OCI-LY7 (cell line): ENCODE data around the gene LGALS3. TPM values are rescaled to one million over a fixed set of nuclear protein-coding genes. Genes with fewer than 3 reads are reported as not detected.

Experiments used
- BruUV-seq: library from RNA; stranded (reverse); fragments of 400-500 nt; replicated peaks from 2 replicates; lab custom pipeline; 2021; lab: Mats Ljungman, UMichigan
- CTCF ChIA-PET: fragments of 300-600 bp; sonication (Branson Sonifier 250); formaldehyde crosslinking; loops from one replicate; lab custom pipeline; 2022; ENCODE audit warnings: antibody characterized with exemption; ENCODE audit not compliant: unreplicated experiment; lab: Charles Lee
- POLR2A ChIA-PET: fragments of 300-600 bp; sonication (Branson Sonifier 250); formaldehyde crosslinking; loops from one replicate; lab custom pipeline; 2022; ENCODE audit warnings: antibody characterized with exemption; lab: Charles Lee
- DNase-seq: peaks from one replicate; pipeline ENCODE4 v3.0.0-alpha.2; 2015; ENCODE audit warnings: low spot score
- H2AFZ ChIP-seq: fragments of 200-600 bp; sonication (generic), shearing (Covaris generic); 2 replicates; pipeline ENCODE4 v1.6.1; 2014; ENCODE audit warnings: mild to moderate bottlenecking, antibody characterized with exemption, low read length, moderate library complexity
- H3K27ac ChIP-seq: fragments of 200-600 bp; sonication (generic); 2 replicates; pipeline ENCODE4 v1.5.1; 2014; ENCODE audit warnings: mixed run types, low read depth, mild to moderate bottlenecking, moderate library complexity, low read length, inconsistent platforms; ENCODE audit not compliant: poor library complexity, severe bottlenecking
- H3K36me3 ChIP-seq: fragments of 200-600 bp; sonication (generic); 2 replicates; pipeline ENCODE4 v1.6.1; 2014; ENCODE audit warnings: mild to moderate bottlenecking, antibody characterized with exemption, low read length, moderate library complexity, mixed read lengths; ENCODE audit not compliant: insufficient read depth
- H3K4me1 ChIP-seq: fragments of 200-600 bp; sonication (generic); 2 replicates; pipeline ENCODE4 v1.5.1; 2014; ENCODE audit warnings: mild to moderate bottlenecking, low read length; ENCODE audit not compliant: insufficient read depth, poor library complexity, severe bottlenecking
- H3K4me2 ChIP-seq: fragments of 200-600 bp; sonication (generic); 2 replicates; pipeline ENCODE4 v1.6.1; 2014; ENCODE audit warnings: mild to moderate bottlenecking, low read length
- H3K4me3 ChIP-seq: fragments of 200-600 bp; sonication (generic); 2 replicates; pipeline ENCODE4 v1.5.1; 2014; ENCODE audit warnings: mild to moderate bottlenecking, low read depth, low read length; ENCODE audit not compliant: poor library complexity, severe bottlenecking
- H3K79me2 ChIP-seq: fragments of 200-600 bp; sonication (generic); 2 replicates; pipeline ENCODE4 v1.6.1; 2016; ENCODE audit warnings: low read depth, mild to moderate bottlenecking, low read length, moderate library complexity, mixed read lengths; ENCODE audit not compliant: insufficient read depth
- H3K9me2 ChIP-seq: fragments of 200-600 bp; sonication (generic); 2 replicates; pipeline ENCODE4 v1.6.1; 2016; ENCODE audit warnings: mild to moderate bottlenecking, low read length, mixed read lengths; ENCODE audit not compliant: insufficient read depth
- H3K9me3 ChIP-seq: fragments of 200-600 bp; sonication (generic); 2 replicates; pipeline ENCODE4 v1.6.1; 2014; ENCODE audit warnings: mild to moderate bottlenecking, mixed run types, low read length, mixed read lengths
- H4K20me1 ChIP-seq: fragments of 200-600 bp; sonication (generic); 2 replicates; pipeline ENCODE4 v1.6.1; 2014; ENCODE audit warnings: mild to moderate bottlenecking, antibody characterized with exemption, low read length, moderate library complexity, mixed read lengths; ENCODE audit not compliant: insufficient read depth
- CTCF ChIP-seq: fragments of 200-600 bp; sonication (generic); conservative IDR thresholded peaks from 2 replicates; pipeline ENCODE4 v1.5.1; 2014; ENCODE audit warnings: mild to moderate bottlenecking, antibody characterized with exemption, low read length, moderate library complexity, mixed read lengths
- EZH2phosphoT487 ChIP-seq: fragments of 200-600 bp; sonication (generic); IDR thresholded peaks from 2 replicates; pipeline ENCODE4 v1.6.1; 2018; ENCODE audit warnings: low read depth, borderline replicate concordance, mild to moderate bottlenecking, mixed run types, antibody characterized with exemption, low read length, moderate library complexity, mixed read lengths
- intact Hi-C: fragments of 100-400 bp; cut with micrococcal nuclease; formaldehyde crosslinking; loops from one replicate; pipeline ENCODE4 v1.10.0; 2022; ENCODE audit not compliant: unreplicated experiment
- total RNA-seq, 2 experiments: library from RNA; depleted of rRNA in 1 of 2; stranded (reverse); fragments of >200 nt in 1 of 2; shearing (Covaris generic) in 1 of 2; gene quantifications; 2 replicates each; pipeline ENCODE4 v1.2.3, GENCODE V29; 2014 to 2022

Gene LGALS3
- total RNA-seq, 2 experiments from 2014 or later: not detected

- no peaks in the 10 kb centered on the region for H3K9me2 ChIP-seq
- H3K4me2 ChIP-seq: no peak overlapping the region
- no peak overlapping the region for H3K4me3 ChIP-seq
- no peak for TF ChIP-seq CTCF
- no peak for TF ChIP-seq EZH2phosphoT487
- H3K4me1 ChIP-seq: peaks cover 12% of the 10 kb centered on the region
- peaks cover under 1% of the 10 kb centered on the region for H4K20me1 ChIP-seq
- no peak overlapping the region for H2AFZ ChIP-seq
- CTCF ChIA-PET: no interaction called here
- no peaks in the 10 kb centered on the region; the same call in 1 of the 2 replicates for H3K36me3 ChIP-seq
- H3K79me2 ChIP-seq: peaks cover 14% of the 10 kb centered on the region
- no peak for DNase-seq
- intact Hi-C loops: loop anchor here (5.0 kb wide), 2 partner anchors 77 to 93 kb away; partner anchors contain the start of gene FBXO34
- peaks cover 8% of the 10 kb centered on the region; the same call in 1 of the 2 replicates for H3K9me3 ChIP-seq
- no peak overlapping the region for H3K27ac ChIP-seq
- no TSS peak for BruUV-seq
- POLR2A ChIA-PET: interaction anchor here (0.7 to 1.6 kb wide), 2 partner anchors 9 to 136 kb away, joined by 3 to 4 read pairs; no protein-coding TSS in a partner anchor
Measured at GRCh38 chr14:55194656-55195355, 65.8 kb downstream of the LGALS3 start.

Other genes with a start within 250 kb of the LGALS3 start
- gene GCH1, start 226.4 kb upstream of the LGALS3 start, total RNA-seq (2014; rRNA removed; shearing (Covaris generic)): 13.8 and 14.7 TPM in 2 replicates
- gene GCH1, start 226.4 kb upstream of the LGALS3 start, total RNA-seq (2022): 22.0 and 22.5 TPM in 2 replicates
- gene WDHD1, start 102.2 kb upstream of the LGALS3 start, total RNA-seq (2014; rRNA removed; shearing (Covaris generic)): 33.5 and 42.6 TPM in 2 replicates
- gene WDHD1, start 102.2 kb upstream of the LGALS3 start, total RNA-seq (2022): 56.3 and 60.3 TPM in 2 replicates
- 18.5 and 23.0 TPM in 2 replicates for gene SOCS4, start 102.0 kb upstream of the LGALS3 start, total RNA-seq (2014; rRNA removed; shearing (Covaris generic))
- gene SOCS4, start 102.0 kb upstream of the LGALS3 start, total RNA-seq (2022): 33.4 and 37.3 TPM in 2 replicates
- gene MAPK1IP1L, start 77.6 kb upstream of the LGALS3 start, total RNA-seq (2014; rRNA removed; shearing (Covaris generic)): 24.6 and 27.9 TPM in 2 replicates
- gene MAPK1IP1L, start 77.6 kb upstream of the LGALS3 start, total RNA-seq (2022): 92.2 and 94.8 TPM in 2 replicates
- gene DLGAP5, start 62.3 kb downstream of the LGALS3 start, total RNA-seq (2014; rRNA removed; shearing (Covaris generic)): 57.6 and 59.2 TPM in 2 replicates
- 92.2 and 94.4 TPM in 2 replicates for gene DLGAP5, start 62.3 kb downstream of the LGALS3 start, total RNA-seq (2022)
- 26.3 and 28.3 TPM in 2 replicates for gene FBXO34, start 142.2 kb downstream of the LGALS3 start, total RNA-seq (2014; rRNA removed; shearing (Covaris generic))
- gene FBXO34, start 142.2 kb downstream of the LGALS3 start, total RNA-seq (2022): 28.8 and 30.9 TPM in 2 replicates